ENCODE measurements around the gene DNAH5. TPM values are rescaled to one million over a fixed set of nuclear protein-coding genes. Genes with fewer than 3 reads are reported as not detected.

Gene DNAH5
- total RNA-seq, 6 experiments from 2014 or later, result 1.1 to 1.9 (median 1.3) TPM

GRCh38 chr5:13919087-13919486 is 25.4 kb downstream of the DNAH5 start:
- H3K4me3 Mint-ChIP-seq, result no peak overlapping the region
- H3K9me3 Mint-ChIP-seq, result no peaks in the 10 kb centered on the region
- no peaks in the 10 kb centered on the region for H3K36me3 Mint-ChIP-seq (ENCODE audit: low read depth)
- DNase-seq, result no peak
- no peak for TF ChIP-seq CTCF (IDR thresholded peaks at IDR 0.05)
- no peak overlapping the region for H3K27ac Mint-ChIP-seq
- peaks cover 2% of the 10 kb centered on the region for H3K27me3 Mint-ChIP-seq (ENCODE audit: insufficient read depth)
- H3K4me1 Mint-ChIP-seq (ENCODE audit: low read depth), result peaks cover 15% of the 10 kb centered on the region

GRCh38 chr5:13917061-13917460 is 27.4 kb downstream of the DNAH5 start:
- H3K9me3 Mint-ChIP-seq, result no peaks in the 10 kb centered on the region
- peaks cover 16% of the 10 kb centered on the region for H3K4me1 Mint-ChIP-seq (ENCODE audit: low read depth)
- no peaks in the 10 kb centered on the region for H3K36me3 Mint-ChIP-seq (ENCODE audit: low read depth)
- peaks cover 2% of the 10 kb centered on the region; the same call in 1 of the 2 replicates for H3K27me3 Mint-ChIP-seq (ENCODE audit: insufficient read depth)
- no peak overlapping the region for H3K4me3 Mint-ChIP-seq
- H3K27ac Mint-ChIP-seq, result no peak overlapping the region
- no peak for DNase-seq
- no peak for TF ChIP-seq CTCF (IDR thresholded peaks at IDR 0.05)

- DNase-seq, result no peak
- peaks cover 1% of the 10 kb centered on the region; the same call in 1 of the 2 replicates for H3K27me3 Mint-ChIP-seq (ENCODE audit: insufficient read depth)
- H3K27ac Mint-ChIP-seq, result no peak overlapping the region
- H3K4me1 Mint-ChIP-seq (ENCODE audit: low read depth), result peaks cover 6% of the 10 kb centered on the region; the same call in 1 of the 2 replicates
- H3K9me3 Mint-ChIP-seq, result no peaks in the 10 kb centered on the region
- H3K4me3 Mint-ChIP-seq, result no peak overlapping the region
- H3K36me3 Mint-ChIP-seq (ENCODE audit: low read depth), result no peaks in the 10 kb centered on the region
- no peak for TF ChIP-seq CTCF (IDR thresholded peaks at IDR 0.05)
Measured at GRCh38 chr5:13913962-13914361, 30.5 kb downstream of the DNAH5 start.

- no peak for DNase-seq
- H3K4me1 Mint-ChIP-seq (ENCODE audit: low read depth), result peaks cover 6% of the 10 kb centered on the region; the same call in 1 of the 2 replicates
- H3K27ac Mint-ChIP-seq, result no peak overlapping the region
- H3K36me3 Mint-ChIP-seq (ENCODE audit: low read depth), result no peaks in the 10 kb centered on the region
- no peak for TF ChIP-seq CTCF (IDR thresholded peaks at IDR 0.05)
- H3K4me3 Mint-ChIP-seq, result no peak overlapping the region
- no peaks in the 10 kb centered on the region for H3K9me3 Mint-ChIP-seq
- peaks cover 1% of the 10 kb centered on the region; the same call in 1 of the 2 replicates for H3K27me3 Mint-ChIP-seq (ENCODE audit: insufficient read depth)
Measured at GRCh38 chr5:13910637-13911288, 33.7 kb downstream of the DNAH5 start.

- peaks cover 1% of the 10 kb centered on the region for H3K27me3 Mint-ChIP-seq (ENCODE audit: insufficient read depth)
- H3K4me3 Mint-ChIP-seq, result no peak overlapping the region
- no peaks in the 10 kb centered on the region for H3K9me3 Mint-ChIP-seq
- peaks cover 6% of the 10 kb centered on the region; the same call in 1 of the 2 replicates for H3K4me1 Mint-ChIP-seq (ENCODE audit: low read depth)
- no peak overlapping the region for H3K27ac Mint-ChIP-seq
- DNase-seq, result no peak
- no peak for TF ChIP-seq CTCF (IDR thresholded peaks at IDR 0.05)
- no peaks in the 10 kb centered on the region for H3K36me3 Mint-ChIP-seq (ENCODE audit: low read depth)
Measured at GRCh38 chr5:13910201-13910600, 34.3 kb downstream of the DNAH5 start.

All from HFFc6 (cell line).